Panc1 (cell line): Measurements from ENCODE around the gene TCOF1. TPM values are rescaled to one million over a fixed set of nuclear protein-coding genes. Genes with fewer than 3 reads are reported as not detected.

ENCODE experiments used
- ATAC-seq: fragments of 200-7000 bp; cut with Tn5 transposase; 2 replicates; pipeline ENCODE4 v1.9.1; 2020; ENCODE audit warnings: mild to moderate bottlenecking, moderate library complexity
- BruUV-seq: library from RNA; stranded (reverse); fragments of 400-500 nt; replicated peaks from 2 replicates; lab custom pipeline; 2021; lab: Mats Ljungman, UMichigan
- CTCF ChIA-PET: fragments of 300-600 bp; sonication (Branson Sonifier 250); formaldehyde crosslinking; loops from one replicate; lab custom pipeline; 2022; ENCODE audit warnings: antibody characterized with exemption; lab: Charles Lee
- POLR2A ChIA-PET: fragments of 300-600 bp; sonication (Branson Sonifier 250); formaldehyde crosslinking; loops from one replicate; lab custom pipeline; 2022; ENCODE audit warnings: antibody characterized with exemption; lab: Charles Lee
- DNase-seq: peaks from one replicate; pipeline ENCODE4 v3.0.0-alpha.2; 2010; ENCODE audit warnings: low read depth, low spot score
- H3K27ac ChIP-seq: 2 replicates; pipeline ENCODE4 v1.5.1; 2011; ENCODE audit warnings: mild to moderate bottlenecking, low read length, inconsistent platforms
- H3K27me3 ChIP-seq: fragments of 200-500 bp; sonication (Bioruptor generic); 2 replicates; pipeline ENCODE4 v1.6.0; 2014; ENCODE audit warnings: low read length, inconsistent platforms; ENCODE audit not compliant: control insufficient read depth, insufficient read depth
- H3K36me3 ChIP-seq: fragments of 200-500 bp; sonication (Bioruptor generic); 2 replicates; pipeline ENCODE4 v1.5.1; 2014; ENCODE audit warnings: inconsistent platforms, mild to moderate bottlenecking, low read length, moderate library complexity; ENCODE audit not compliant: control insufficient read depth, insufficient read depth
- H3K4me1 ChIP-seq: 2 replicates; pipeline ENCODE4 v1.5.1; 2011; ENCODE audit warnings: inconsistent platforms, mild to moderate bottlenecking, low read length, moderate library complexity; ENCODE audit not compliant: control insufficient read depth, insufficient read depth
- H3K4me3 ChIP-seq, 2 experiments: 2 replicates each; pipeline ENCODE4 v1.5.1; 2011 to 2012; ENCODE audit warnings: low read depth in 2 of 2, low read length in 2 of 2, mild to moderate bottlenecking in 2 of 2, inconsistent platforms in 1 of 2, moderate library complexity in 1 of 2
- H3K9me3 ChIP-seq: fragments of 200-500 bp; sonication (Bioruptor generic); 2 replicates; pipeline ENCODE4 v1.5.1; 2014; ENCODE audit warnings: low read depth, mild to moderate bottlenecking, inconsistent platforms, low read length, moderate library complexity; ENCODE audit not compliant: control insufficient read depth, insufficient read depth
- POLR2AphosphoS5 ChIP-seq: IDR thresholded peaks from 2 replicates; pipeline ENCODE4 v1.6.1; 2012; ENCODE audit warnings: mild to moderate bottlenecking, low read depth, low read length, moderate library complexity
- SIN3A ChIP-seq: IDR thresholded peaks from 2 replicates; pipeline ENCODE4 v1.6.1; 2012; ENCODE audit warnings: low read depth, mild to moderate bottlenecking, low read length, moderate library complexity, borderline replicate concordance; ENCODE audit not compliant: insufficient read depth
- TCF7L2 ChIP-seq: IDR thresholded peaks from 2 replicates; pipeline ENCODE4 v1.6.1; 2011; ENCODE audit warnings: mild to moderate bottlenecking, low read depth, low read length, inconsistent platforms
- in situ Hi-C: cut with HindIII; loops from 2 replicates; pipeline ENCODE4 v1.10.0; 2016; ENCODE audit warnings: low sequenced_read_pairs, low pct_unique_long_range_greater_than_20kb
- intact Hi-C: fragments of 100-400 bp; cut with micrococcal nuclease; formaldehyde crosslinking; loops from one replicate; pipeline ENCODE4 v1.10.0; 2022; ENCODE audit not compliant: unreplicated experiment
- total RNA-seq: library from RNA; stranded (reverse); gene quantifications from one replicate; pipeline ENCODE4 v1.2.1, GENCODE V29; 2021; ENCODE audit not compliant: unreplicated experiment
- TF ChIP-seq, protein P1 (sequence below), 2 experiments: IDR thresholded peaks; 2 replicates each; pipeline ENCODE4 v1.6.1; 2011 to 2012; ENCODE audit warnings: low read depth in 2 of 2, control low read depth in 1 of 2, low read length in 1 of 2, mild to moderate bottlenecking in 1 of 2, moderate library complexity in 1 of 2; ENCODE audit not compliant: insufficient read depth in 1 of 2
- TF ChIP-seq, protein P2 (sequence below): fragments of 450-650 bp; IDR thresholded peaks from 2 replicates; pipeline ENCODE4 v1.5.1; 2017; ENCODE audit warnings: mild to moderate bottlenecking

The TCOF1 gene
- total RNA-seq, 1 experiment from 2014 or later: 92.8 TPM

DNA sequence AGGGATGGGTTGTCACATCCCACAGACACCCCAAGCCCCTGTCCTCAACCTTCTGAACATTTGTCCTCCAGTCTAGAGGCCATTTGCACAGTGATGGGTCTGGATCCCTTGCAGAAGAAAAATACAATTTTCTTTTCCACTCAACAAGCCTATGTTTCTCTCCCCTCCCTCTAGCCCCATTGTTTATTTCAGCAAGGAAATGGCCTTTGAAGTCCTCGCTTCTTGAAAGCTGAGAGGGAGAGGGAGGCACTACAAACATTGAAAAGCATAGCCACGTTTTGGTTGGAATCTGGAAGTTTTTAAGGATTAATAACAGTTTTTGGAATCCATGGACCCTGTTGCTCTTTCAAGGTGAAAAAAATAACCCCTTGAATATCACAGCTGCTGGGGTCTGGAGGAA is 30.8 kb upstream of the TCOF1 start:
- in situ Hi-C loops: no loop called here
- DNase-seq: no peak
- ChIA-PET POLR2A (no interaction called here), CTCF (no interaction called here)
- Histone ChIP-seq H3K27ac (no peak overlapping the region), H3K4me1 (no peaks in the 10 kb centered on the region), H3K9me3 (no peaks in the 10 kb centered on the region), H3K36me3 (no peaks in the 10 kb centered on the region), H3K27me3 (no peaks in the 10 kb centered on the region), H3K4me3 (no peak overlapping the region)
- no peak for ATAC-seq
- intact Hi-C loops: no loop called here
- no TSS peak for BruUV-seq
- TF ChIP-seq, protein P1, sequence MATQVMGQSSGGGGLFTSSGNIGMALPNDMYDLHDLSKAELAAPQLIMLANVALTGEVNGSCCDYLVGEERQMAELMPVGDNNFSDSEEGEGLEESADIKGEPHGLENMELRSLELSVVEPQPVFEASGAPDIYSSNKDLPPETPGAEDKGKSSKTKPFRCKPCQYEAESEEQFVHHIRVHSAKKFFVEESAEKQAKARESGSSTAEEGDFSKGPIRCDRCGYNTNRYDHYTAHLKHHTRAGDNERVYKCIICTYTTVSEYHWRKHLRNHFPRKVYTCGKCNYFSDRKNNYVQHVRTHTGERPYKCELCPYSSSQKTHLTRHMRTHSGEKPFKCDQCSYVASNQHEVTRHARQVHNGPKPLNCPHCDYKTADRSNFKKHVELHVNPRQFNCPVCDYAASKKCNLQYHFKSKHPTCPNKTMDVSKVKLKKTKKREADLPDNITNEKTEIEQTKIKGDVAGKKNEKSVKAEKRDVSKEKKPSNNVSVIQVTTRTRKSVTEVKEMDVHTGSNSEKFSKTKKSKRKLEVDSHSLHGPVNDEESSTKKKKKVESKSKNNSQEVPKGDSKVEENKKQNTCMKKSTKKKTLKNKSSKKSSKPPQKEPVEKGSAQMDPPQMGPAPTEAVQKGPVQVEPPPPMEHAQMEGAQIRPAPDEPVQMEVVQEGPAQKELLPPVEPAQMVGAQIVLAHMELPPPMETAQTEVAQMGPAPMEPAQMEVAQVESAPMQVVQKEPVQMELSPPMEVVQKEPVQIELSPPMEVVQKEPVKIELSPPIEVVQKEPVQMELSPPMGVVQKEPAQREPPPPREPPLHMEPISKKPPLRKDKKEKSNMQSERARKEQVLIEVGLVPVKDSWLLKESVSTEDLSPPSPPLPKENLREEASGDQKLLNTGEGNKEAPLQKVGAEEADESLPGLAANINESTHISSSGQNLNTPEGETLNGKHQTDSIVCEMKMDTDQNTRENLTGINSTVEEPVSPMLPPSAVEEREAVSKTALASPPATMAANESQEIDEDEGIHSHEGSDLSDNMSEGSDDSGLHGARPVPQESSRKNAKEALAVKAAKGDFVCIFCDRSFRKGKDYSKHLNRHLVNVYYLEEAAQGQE (IDR thresholded peaks at IDR 0.05; ENCODE audit: insufficient read depth in 1 of 2, low read depth in 2 of 2, low read length in 1 of 2): no peak
- TF ChIP-seq POLR2AphosphoS5: no peak
- TF ChIP-seq SIN3A: no peak
- TF ChIP-seq, protein P2, sequence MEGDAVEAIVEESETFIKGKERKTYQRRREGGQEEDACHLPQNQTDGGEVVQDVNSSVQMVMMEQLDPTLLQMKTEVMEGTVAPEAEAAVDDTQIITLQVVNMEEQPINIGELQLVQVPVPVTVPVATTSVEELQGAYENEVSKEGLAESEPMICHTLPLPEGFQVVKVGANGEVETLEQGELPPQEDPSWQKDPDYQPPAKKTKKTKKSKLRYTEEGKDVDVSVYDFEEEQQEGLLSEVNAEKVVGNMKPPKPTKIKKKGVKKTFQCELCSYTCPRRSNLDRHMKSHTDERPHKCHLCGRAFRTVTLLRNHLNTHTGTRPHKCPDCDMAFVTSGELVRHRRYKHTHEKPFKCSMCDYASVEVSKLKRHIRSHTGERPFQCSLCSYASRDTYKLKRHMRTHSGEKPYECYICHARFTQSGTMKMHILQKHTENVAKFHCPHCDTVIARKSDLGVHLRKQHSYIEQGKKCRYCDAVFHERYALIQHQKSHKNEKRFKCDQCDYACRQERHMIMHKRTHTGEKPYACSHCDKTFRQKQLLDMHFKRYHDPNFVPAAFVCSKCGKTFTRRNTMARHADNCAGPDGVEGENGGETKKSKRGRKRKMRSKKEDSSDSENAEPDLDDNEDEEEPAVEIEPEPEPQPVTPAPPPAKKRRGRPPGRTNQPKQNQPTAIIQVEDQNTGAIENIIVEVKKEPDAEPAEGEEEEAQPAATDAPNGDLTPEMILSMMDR: no peak
- no peak for TF ChIP-seq TCF7L2

DNA sequence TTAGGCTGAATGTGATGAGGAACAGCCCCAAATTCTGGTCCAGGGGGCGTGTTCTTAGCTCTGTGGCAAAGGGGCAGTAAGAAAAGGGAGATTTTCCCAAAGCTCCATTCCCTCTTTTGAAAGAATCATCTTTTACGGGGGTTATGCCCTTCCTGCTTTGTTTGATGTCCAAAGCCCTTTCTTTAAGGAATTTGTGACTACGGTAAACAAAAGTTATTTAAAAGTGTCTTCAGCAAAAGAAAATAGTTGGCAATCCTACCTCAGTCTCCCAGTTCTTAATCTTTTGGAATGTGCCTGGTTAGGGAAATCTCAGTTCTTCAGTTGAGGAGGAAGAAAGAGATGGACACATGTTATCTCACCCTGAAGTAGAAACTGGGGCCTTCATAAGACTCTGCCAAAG is 30.4 kb upstream of the TCOF1 start:
- TF ChIP-seq, protein P2: no peak
- TF ChIP-seq, protein P1 (IDR thresholded peaks at IDR 0.05; ENCODE audit: insufficient read depth in 1 of 2, low read depth in 2 of 2, low read length in 1 of 2): no peak
- TF ChIP-seq TCF7L2 (no peak), SIN3A (no peak), POLR2AphosphoS5 (no peak)
- intact Hi-C loops: no loop called here
- in situ Hi-C loops: no loop called here
- CTCF ChIA-PET: no interaction called here
- Histone ChIP-seq H3K4me3 (no peak overlapping the region), H3K27me3 (no peaks in the 10 kb centered on the region), H3K4me1 (no peaks in the 10 kb centered on the region), H3K9me3 (no peaks in the 10 kb centered on the region), H3K36me3 (no peaks in the 10 kb centered on the region), H3K27ac (no peak overlapping the region)
- no peak for DNase-seq
- no TSS peak for BruUV-seq
- POLR2A ChIA-PET: no interaction called here
- ATAC-seq: no peak
